SU-DHL-6 (cell line): ENCODE data around the gene ETF1.

Experiments
- H2AFZ ChIP-seq: fragments of 200-600 bp; sonication (generic); 2 replicates; pipeline ENCODE4 v1.6.1; 2014; ENCODE audit warnings: low read depth, mild to moderate bottlenecking, moderate library complexity, mixed read lengths, antibody characterized with exemption, low read length; ENCODE audit not compliant: severe bottlenecking
- H3F3A ChIP-seq: fragments of 200-600 bp; shearing (Covaris generic); 2 replicates; pipeline ENCODE4 v1.6.0; 2016; ENCODE audit warnings: antibody characterized with exemption, mild to moderate bottlenecking; ENCODE audit not compliant: insufficient read depth
- H3K27ac ChIP-seq: fragments of 200-600 bp; sonication (generic); 2 replicates; pipeline ENCODE4 v1.5.1; 2016; ENCODE audit warnings: low read depth, mild to moderate bottlenecking, low read length, moderate library complexity, mixed read lengths
- H3K27me3 ChIP-seq: fragments of 200-600 bp; sonication (generic), shearing (Covaris generic); 2 replicates; pipeline ENCODE4 v1.6.0; 2014; ENCODE audit warnings: mild to moderate bottlenecking, low read length
- H3K36me3 ChIP-seq: fragments of 200-600 bp; sonication (generic); 2 replicates; pipeline ENCODE4 v1.6.1; 2014; ENCODE audit warnings: mild to moderate bottlenecking, low read length, mixed read lengths
- H3K4me2 ChIP-seq: fragments of 300-600, 200-600 bp; shearing (Covaris generic), sonication (generic); 2 replicates; pipeline ENCODE4 v1.6.0; 2014; ENCODE audit warnings: low read length, low read depth, mild to moderate bottlenecking; ENCODE audit not compliant: poor library complexity, severe bottlenecking
- H3K4me3 ChIP-seq: fragments of 200-600 bp; sonication (generic); 2 replicates; pipeline ENCODE4 v1.5.1; 2014; ENCODE audit warnings: antibody characterized with exemption, low read length, mild to moderate bottlenecking, mixed read lengths; ENCODE audit not compliant: insufficient read depth, poor library complexity, severe bottlenecking
- H3K79me2 ChIP-seq: fragments of 200-600 bp; sonication (generic); 2 replicates; pipeline ENCODE4 v1.6.1; 2014; ENCODE audit warnings: mild to moderate bottlenecking, low read length, moderate library complexity; ENCODE audit not compliant: insufficient read depth
- H3K9ac ChIP-seq: fragments of 200-600 bp; sonication (generic); 2 replicates; pipeline ENCODE4 v1.7.0; 2014; ENCODE audit warnings: mild to moderate bottlenecking, low read length
- H3K9me2 ChIP-seq: fragments of 200-600 bp; sonication (generic); replicated peaks from 2 replicates; pipeline ENCODE4 v1.6.1; 2014; ENCODE audit warnings: low read length; ENCODE audit not compliant: insufficient read depth
- H3K9me3 ChIP-seq: fragments of 200-600 bp; sonication (generic); 2 replicates; pipeline ENCODE4 v1.6.1; 2014; ENCODE audit warnings: low read length, mixed read lengths; ENCODE audit not compliant: insufficient read depth
- H4K20me1 ChIP-seq: fragments of 200-600 bp; sonication (generic); 2 replicates; pipeline ENCODE4 v1.6.1; 2014; ENCODE audit warnings: low read depth, mild to moderate bottlenecking, antibody characterized with exemption, low read length, moderate library complexity, mixed read lengths
- EZH2phosphoT487 ChIP-seq: fragments of 200-600 bp; sonication (generic), shearing (Covaris generic); conservative IDR thresholded peaks from 2 replicates; pipeline ENCODE4 v1.6.1; 2018; ENCODE audit warnings: mild to moderate bottlenecking, antibody characterized with exemption, low read length, moderate library complexity, mixed read lengths
- TF ChIP-seq, protein P1 (sequence below): fragments of 200-600 bp; sonication (generic); IDR thresholded peaks from one replicate; pipeline ENCODE4 v1.5.1; 2017; ENCODE audit warnings: antibody characterized with exemption, mild to moderate bottlenecking, low read length, moderate library complexity; ENCODE audit not compliant: insufficient read depth, poor library complexity, severe bottlenecking

The ETF1 gene

DNA sequence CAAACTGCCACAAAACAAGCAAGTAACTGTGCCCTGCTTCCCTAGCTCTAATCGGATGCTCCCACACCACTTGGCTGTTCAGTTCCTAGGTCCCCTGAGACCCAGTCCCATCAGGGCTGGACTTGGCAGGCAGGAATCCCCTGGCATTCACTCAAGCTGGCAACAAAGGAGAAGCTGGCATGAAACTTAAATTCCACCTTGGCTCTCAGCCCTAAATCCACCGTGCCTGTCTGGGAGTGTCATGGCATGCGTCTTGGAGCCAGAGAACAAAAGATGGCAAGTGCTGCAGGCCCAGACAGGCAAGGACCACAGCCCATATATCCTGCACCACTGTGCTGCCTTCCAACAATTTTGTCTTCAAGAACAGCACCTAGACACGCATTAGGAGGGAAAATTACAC lies 38.2 kb downstream of the ETF1 start:
- H2AFZ ChIP-seq, result no peak overlapping the region
- no peaks in the 10 kb centered on the region for H4K20me1 ChIP-seq
- TF ChIP-seq EZH2phosphoT487, result no peak
- TF ChIP-seq, protein P1, sequence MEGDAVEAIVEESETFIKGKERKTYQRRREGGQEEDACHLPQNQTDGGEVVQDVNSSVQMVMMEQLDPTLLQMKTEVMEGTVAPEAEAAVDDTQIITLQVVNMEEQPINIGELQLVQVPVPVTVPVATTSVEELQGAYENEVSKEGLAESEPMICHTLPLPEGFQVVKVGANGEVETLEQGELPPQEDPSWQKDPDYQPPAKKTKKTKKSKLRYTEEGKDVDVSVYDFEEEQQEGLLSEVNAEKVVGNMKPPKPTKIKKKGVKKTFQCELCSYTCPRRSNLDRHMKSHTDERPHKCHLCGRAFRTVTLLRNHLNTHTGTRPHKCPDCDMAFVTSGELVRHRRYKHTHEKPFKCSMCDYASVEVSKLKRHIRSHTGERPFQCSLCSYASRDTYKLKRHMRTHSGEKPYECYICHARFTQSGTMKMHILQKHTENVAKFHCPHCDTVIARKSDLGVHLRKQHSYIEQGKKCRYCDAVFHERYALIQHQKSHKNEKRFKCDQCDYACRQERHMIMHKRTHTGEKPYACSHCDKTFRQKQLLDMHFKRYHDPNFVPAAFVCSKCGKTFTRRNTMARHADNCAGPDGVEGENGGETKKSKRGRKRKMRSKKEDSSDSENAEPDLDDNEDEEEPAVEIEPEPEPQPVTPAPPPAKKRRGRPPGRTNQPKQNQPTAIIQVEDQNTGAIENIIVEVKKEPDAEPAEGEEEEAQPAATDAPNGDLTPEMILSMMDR, result no peak
- H3K79me2 ChIP-seq, result no peaks in the 10 kb centered on the region
- H3K9ac ChIP-seq, result no peak overlapping the region
- H3K27ac ChIP-seq, result no peak overlapping the region
- no peak overlapping the region for H3K4me2 ChIP-seq
- H3F3A ChIP-seq, result peaks cover 10% of the 10 kb centered on the region
- H3K36me3 ChIP-seq, result 0 out of 2 replicates have a peak, but pooled peaks cover 3% of the 10 kb centered on the region
- no peaks in the 10 kb centered on the region for H3K9me2 ChIP-seq
- H3K9me3 ChIP-seq, result no peaks in the 10 kb centered on the region
- H3K27me3 ChIP-seq, result no peaks in the 10 kb centered on the region
- H3K4me3 ChIP-seq, result no peak overlapping the region

DNA sequence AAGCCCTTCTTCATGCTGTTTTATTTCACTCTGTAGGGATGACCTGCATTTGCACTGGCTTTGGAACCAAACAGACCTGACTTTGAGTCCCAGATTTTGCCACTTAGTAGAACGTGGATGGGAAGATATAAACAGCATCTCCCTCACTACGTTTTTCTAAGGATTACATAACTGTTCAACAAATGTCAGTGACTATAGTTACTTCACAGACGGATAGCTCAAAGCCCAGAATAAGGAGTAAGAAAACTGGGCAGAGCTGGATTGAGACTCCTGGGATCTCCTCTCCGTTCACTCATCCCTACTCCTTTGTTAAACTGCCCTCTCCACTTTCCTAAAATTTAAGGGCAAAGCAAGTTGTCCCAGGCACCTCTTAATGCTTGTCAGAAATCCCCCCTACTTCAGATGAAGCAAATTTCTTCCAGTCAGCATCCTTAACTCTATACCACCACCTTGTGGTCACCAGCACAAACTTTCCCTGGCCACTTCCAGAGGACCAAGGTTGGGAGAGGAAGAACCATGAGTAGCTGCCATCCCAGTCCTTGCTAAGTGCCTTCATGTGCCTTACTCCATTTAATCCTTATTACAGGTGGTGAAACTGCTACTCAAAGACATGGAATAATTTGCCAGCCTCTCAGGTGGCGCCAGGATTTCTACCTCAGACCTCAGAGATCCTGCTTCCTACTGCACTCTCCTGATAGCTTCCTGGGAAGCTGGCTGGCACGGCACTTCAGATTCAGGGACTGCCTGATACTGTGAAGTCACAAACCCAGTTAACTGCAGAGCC lies 39.4 kb downstream of the ETF1 start:
- Histone ChIP-seq H3F3A (peaks cover 10% of the 10 kb centered on the region), H3K9me2 (no peaks in the 10 kb centered on the region), H2AFZ (no peak overlapping the region), H3K9ac (no peak overlapping the region), H3K4me3 (no peak overlapping the region), H4K20me1 (no peaks in the 10 kb centered on the region), H3K27ac (no peak overlapping the region), H3K9me3 (no peaks in the 10 kb centered on the region), H3K79me2 (no peaks in the 10 kb centered on the region), H3K27me3 (no peaks in the 10 kb centered on the region), H3K4me2 (no peak overlapping the region), H3K36me3 (0 out of 2 replicates have a peak, but pooled peaks cover 2% of the 10 kb centered on the region)
- no peak for TF ChIP-seq EZH2phosphoT487
- TF ChIP-seq, protein P1, result peak; percentile 63

DNA sequence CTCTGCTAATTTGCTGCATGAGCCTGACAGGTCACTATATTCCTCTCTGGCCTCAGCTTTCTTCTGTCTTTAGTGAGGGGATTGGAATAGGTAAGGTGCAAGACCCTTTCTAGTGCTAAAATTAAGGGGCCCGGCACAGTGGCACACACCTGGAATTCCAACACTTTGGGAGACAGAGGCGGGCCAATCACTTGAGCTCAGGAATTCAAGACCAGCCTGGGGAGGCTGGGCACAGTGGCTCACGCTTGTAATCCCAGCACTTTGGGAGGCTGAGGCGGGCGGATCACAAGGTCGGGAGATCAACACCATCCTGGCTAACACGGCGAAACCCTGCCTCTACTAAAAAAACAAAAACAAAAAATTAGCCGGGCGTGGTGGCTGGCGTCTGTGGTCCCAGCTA lies 40.5 kb downstream of the ETF1 start:
- no peak overlapping the region for H3K4me3 ChIP-seq
- no peaks in the 10 kb centered on the region for H3K79me2 ChIP-seq
- no peak overlapping the region for H3K4me2 ChIP-seq
- H3K9ac ChIP-seq, result no peak overlapping the region
- H3K9me3 ChIP-seq, result no peaks in the 10 kb centered on the region
- no peak overlapping the region for H2AFZ ChIP-seq
- no peaks in the 10 kb centered on the region for H3K9me2 ChIP-seq
- no peak overlapping the region for H3K27ac ChIP-seq
- no peaks in the 10 kb centered on the region for H4K20me1 ChIP-seq
- H3K27me3 ChIP-seq, result no peaks in the 10 kb centered on the region
- H3K36me3 ChIP-seq, result no peaks in the 10 kb centered on the region
- H3F3A ChIP-seq, result peaks cover 10% of the 10 kb centered on the region
- TF ChIP-seq EZH2phosphoT487, result no peak
- TF ChIP-seq, protein P1, result no peak
